Right renal pelvis (tissue), 4 donors: ENCODE data around the gene RARB. TPM values are rescaled to one million over a fixed set of nuclear protein-coding genes. Genes with fewer than 3 reads are reported as not detected.

Source experiments
- DNase-seq, 4 donors: peaks; one replicate each; pipeline ENCODE4 v3.0.0-alpha.2; 2013; ENCODE audit warnings: low read depth in 4 of 4, low spot score in 3 of 4, missing footprints in 1 of 4
- polyA plus RNA-seq, 4 donors: library from polyadenylated mRNA; unstranded; fragments of 120-200 nt; gene quantifications; one replicate each; pipeline ENCODE4 v1.2.1, GENCODE V29; 2013; ENCODE audit not compliant: insufficient read length in 4 of 4

The RARB gene
- polyA plus RNA-seq, 4 donors, result 47.0 to 63.0 (median 59.3) TPM

DNA sequence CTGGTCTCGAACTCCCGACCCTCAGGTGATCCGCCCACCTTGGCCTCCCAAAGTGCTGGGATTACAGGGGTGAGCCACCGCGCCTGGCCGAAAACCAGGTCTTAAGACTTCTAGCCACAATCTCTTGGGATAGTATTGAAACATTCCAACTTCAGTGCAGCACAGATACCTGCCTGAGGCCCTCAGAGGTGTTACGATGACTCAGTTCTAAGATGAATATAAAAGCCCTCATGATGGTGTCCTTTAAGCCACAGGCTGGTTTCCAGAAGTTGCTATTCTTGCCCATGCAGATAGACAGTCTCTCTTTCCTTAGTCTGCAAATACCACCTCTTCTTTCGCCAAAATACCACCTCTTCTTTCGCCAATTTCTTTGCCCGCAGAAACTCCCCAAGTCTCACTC lies 69.0 kb downstream of the RARB start:
- no peak for DNase-seq

DNA sequence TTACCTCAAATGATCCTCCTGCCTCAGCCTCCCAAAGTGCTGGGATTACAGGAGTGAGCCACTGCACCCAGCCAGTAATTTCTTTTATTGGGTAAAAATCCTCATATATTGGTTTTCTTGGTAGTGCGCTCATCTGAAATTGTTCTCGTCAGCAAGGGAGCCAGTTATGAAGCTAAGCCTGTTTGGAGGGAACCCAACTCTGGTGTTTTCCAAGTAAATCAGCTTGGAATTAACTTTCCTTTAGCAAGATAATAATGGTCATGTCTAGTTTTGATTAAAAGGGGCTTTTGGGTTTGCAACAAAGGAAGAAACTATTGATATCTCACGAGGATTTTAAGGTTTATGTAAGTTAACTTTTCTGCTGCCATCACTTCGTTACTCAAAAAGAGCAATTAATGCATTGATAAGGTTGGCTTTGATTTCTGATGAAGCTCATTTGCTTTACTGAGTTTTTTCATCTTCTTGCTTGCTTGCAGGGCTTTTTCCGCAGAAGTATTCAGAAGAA lies 72.7 kb downstream of the RARB start:
- no peak for DNase-seq

DNA sequence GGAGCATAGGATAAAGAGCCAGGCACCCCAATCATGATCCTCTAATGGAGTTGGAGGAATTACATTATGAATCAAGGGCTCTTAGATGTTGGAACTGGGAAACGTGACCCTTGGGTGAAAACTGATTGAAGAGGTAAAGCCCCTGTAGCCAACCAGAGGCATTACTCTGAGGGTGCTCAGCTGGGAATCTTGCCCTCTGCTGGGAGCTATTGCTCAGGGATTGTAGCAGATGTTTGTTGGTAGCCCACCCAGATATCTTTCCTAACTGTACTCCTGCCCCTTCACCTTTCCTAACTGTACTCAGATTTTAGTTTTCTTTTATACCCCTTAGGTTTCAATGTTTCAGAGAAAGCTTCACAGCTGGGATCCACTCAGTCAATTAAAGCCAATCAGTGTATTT lies 74.2 kb downstream of the RARB start:
- DNase-seq, result no peak

DNA sequence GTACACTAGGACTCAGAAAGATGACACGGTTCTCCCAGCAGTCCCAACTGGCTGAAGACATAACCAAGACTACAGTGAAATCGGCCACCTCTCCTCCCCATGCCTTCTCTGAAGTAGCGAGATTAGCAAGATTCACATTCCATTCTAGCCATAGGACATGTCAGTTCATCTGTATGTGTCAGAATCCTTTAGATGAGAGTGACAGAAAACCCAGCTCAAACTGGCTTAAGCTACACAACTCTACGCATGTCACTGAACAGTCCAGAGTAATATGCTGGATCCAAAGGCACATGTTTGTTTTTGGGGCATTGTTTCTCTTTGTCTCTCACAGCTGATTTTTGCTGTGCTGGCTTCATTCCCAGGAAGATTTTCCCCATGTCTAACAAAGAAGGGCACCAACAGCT lies 75.8 kb downstream of the RARB start:
- DNase-seq, result no peak

DNA sequence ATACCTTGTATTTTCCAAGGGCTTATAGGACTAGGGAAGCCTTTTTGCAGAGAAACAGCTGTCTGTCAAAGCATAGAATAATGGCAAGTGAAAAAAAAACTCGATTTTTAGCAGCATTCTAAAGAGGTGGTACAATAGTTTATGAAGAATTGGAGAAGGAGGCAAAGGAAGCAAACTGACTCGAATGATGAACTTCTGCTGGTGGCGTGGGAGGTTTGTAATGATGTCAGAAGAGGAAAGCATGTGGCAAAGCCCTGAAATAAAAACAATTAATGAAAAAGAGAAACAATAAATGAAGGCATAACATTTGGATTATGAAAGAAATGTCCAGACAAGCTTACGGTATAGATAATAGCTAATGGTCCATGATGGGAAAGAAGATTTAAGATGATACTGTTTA lies 77.5 kb downstream of the RARB start:
- no peak for DNase-seq

DNA sequence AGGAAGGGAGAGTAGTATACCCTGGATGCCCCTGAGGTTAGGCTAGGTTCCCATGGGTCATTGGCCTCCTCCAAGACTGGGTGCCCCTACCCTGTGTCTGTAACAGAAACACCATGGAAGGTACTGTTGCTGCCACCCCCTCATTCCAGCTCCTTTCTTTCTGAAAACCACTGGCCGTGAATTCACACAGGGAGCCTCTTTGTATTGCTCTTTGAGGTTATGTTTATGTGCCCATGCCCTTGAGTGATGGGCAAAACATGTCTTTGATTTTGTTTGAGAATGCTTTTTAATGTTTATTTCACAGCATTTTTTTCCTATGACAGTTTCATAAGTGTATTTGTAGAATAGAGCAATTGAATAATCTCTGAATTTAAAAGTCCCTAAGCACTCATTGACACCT lies 79.7 kb downstream of the RARB start:
- DNase-seq, result no peak

DNA sequence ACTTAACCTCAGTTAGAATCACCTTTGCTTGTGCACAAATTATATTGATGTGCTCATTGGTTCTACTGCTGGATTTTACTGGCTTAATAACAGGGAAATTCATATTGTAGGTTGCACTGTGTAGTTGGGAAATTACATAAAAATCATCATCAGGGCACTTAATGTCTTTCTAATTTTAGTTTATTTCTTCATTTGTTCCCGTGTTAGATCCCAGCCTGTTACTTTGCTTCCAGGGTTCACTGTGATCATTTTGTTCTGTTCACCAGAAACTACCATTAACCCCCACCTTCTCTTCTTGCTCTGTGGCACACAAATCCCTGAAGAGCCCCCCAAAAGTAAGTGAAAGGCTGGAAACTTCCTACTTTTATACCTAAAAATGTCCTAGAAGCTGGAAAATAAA lies 80.4 kb downstream of the RARB start:
- DNase-seq, result no peak

DNA sequence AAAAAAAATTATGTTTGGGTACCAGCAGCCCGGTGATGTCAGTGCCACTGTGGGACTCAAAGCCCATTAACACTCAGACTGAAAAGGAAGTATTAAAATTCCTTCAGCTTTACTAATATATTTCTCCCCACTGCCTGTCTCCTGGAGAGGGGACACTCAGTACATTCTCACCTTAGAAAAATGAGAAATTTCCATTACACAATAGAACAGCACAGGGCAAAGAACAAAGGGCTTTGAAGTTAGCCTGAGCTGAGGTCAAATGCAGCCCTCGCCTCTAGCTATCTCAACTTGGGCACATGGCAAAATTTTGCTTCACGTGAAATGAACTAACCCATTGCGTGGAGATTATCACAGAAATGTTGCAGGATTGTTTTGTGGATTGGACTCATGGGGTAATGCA lies 80.8 kb downstream of the RARB start:
- no peak for DNase-seq

DNA sequence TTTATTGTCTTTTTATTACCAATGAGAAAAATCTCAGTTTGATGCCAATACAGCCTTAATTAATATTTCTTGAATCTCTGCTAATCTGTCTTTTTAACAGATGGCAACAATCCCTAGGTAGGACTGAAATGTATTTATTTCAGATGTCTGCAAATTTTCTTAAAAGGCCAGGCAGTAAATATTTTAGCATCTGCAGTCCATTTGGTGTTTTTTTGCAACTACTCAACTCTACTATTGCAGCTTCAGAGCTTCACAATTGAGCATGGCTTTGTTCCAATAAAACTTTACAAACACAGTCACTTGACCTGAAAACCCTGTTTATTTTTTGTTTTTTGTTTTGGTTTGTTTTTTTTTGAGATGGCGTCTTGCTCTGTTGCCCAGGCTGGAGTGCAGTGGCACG lies 82.7 kb downstream of the RARB start:
- DNase-seq, result no peak

DNA sequence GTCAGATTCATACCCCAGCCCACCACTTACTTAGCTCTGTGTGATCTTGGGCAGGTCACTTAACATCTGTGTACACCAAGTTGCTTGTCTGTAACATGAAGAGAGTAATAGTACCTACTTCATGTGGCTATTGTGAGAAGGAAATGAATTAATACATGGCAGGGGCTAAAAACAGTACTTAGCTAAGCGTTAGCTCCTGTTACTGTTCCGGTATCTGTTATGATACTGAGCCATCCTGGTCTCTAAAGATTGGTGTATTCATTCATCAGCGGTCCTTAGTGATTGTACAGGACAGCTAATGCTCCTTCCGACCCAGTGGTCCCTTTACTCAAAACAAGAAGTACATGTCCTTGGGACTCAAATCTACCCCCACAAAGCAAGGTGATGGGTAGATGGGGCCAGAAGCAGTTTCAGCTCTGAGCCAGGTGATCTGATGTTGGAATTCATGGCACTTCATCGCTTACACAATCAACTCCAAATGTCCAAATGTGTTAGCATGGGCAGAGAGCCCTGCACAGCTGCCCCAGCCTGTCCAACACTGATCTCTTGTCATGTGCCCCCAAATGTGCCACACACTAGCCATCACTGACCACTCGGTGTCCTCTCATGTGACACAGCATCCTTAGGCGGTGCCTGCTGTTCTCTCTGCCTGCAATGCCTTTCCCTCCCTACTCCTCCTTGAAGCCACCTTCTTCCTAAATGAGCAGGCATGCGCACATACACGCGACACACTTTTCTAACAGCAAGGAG lies 84.1 kb downstream of the RARB start:
- DNase-seq, result no peak

DNA sequence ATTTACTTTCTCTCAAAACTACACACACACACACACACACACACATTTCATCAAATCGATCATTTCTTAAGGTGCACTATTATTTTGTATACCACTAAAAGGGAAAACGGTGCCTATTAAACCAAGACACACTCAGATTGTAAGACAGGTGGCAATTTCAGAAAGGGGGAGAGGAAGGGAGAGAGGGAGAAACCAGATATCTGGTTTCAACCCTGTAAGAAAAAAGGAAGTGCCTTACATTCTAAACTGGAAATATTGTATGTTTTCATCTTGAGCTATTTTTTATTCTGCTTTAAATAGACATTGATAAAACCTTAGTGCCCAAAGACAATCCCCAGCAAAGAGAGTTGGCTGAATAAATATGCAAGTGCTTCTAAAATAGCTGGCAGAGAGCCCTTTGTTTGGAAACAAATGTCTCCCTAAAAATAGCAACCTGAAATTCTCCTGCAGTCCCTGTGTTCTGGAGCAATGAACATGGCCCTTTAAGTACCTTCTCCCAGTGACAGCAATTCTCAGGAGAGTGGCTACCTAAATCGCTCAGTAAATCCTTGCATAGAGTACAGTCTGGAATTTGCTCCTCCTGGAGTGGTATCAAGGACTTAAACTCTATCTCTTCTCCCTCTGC lies 85.7 kb downstream of the RARB start:
- DNase-seq, result no peak

DNA sequence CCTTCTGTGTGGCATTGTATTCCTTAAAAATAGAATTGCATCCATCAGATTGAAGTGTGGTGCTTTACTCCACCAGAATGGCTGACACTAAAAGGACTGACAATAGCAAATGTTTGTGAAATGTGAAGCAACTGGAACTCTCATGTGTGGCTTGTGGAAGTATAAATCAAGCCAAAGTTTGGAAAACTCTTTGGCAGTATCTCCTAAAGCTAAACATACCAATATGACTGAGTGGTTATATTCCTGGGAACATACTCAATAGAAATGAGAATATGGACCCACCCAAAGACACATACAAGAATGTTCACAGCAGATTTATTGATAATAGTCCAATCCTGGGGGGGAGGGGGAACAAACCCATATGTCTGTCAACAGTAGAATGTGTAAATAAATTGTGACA lies 87.1 kb downstream of the RARB start:
- no peak for DNase-seq

DNA sequence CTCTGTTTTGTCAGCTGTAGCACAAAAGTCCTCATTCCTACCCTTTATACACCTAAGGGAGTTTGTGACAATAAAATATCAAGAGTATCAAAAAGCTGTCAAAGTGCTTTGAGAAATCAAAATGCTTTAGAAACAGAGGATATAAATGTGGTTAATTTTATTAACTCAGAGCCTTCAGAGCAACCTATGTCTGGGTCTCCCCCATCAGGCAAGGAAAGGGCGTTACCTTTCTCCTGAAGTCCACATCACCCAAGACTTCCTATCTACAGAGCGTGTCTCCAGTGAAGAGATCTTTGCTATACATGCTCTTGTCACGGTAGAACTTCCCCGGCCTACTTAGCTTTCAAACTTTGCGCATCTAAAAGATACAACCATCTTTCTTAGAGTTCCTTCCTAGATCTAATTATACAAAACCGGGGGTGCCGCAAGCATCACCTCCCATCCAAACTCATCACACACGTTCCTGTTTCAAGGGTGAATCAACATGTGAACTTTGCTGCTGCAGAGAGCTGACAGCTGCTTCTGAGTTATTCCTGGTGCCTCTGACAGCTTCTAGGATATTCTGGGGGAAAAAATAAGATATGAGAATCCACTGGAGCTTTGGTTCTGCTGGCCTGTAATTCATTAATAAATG lies 93.0 kb downstream of the RARB start:
- no peak for DNase-seq

DNA sequence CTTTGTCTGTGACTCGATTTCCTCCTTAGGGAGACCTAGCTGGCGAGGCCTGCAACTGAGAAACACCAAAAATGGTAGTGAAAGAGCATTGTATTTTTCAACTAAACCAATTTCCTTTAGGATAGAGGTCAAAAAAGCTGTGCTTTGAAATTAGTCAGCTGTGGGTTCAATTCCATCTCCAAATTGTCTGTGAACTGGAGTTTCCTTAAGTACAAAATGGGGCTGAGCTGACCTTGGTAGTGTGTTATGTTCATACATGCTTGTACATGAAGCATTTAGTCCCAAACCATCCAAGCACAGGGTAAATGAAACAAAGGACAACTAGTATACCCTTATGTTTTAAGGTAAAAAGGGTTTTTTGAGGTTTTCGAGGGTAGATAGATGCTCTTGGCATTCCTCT lies 99.3 kb downstream of the RARB start:
- no peak for DNase-seq

DNA sequence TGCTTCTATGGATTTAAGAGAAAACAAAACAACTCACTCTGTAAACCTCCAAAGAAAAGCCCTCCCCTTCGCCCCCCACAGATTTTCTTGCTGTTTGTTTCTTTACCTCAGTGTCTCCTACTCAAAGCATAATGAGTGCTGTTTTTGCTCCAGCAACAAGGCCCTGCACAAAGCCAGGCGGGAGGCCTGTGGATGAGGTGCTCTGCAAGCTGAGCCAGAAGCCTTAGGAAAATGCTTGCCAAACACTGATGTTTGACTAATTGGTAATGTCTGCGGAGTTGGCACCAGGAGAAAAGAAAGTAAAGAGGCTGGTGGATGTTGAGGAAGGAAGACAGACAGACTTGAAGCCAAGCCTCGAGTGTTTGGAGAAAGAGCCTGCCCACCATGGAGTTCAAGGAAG lies 99.7 kb downstream of the RARB start:
- no peak for DNase-seq

DNA sequence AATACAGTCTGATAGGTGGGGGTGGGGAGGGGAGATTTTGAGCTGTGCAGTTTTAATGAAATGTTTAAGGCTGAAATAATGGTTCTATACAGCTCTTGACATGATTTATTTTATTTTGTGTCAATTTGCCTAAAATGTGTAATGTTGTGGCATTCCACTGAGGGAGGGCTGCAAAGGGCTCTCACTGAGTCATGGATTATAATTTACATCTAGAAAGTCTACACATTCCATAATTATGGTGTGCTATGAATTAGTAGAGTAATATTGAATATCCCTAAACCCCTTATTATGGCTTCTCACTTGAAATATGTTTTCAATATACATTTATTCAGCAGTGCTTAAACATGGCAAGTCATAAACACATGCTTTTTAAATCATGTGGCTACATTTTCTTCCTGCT lies 103.9 kb downstream of the RARB start:
- no peak for DNase-seq

DNA sequence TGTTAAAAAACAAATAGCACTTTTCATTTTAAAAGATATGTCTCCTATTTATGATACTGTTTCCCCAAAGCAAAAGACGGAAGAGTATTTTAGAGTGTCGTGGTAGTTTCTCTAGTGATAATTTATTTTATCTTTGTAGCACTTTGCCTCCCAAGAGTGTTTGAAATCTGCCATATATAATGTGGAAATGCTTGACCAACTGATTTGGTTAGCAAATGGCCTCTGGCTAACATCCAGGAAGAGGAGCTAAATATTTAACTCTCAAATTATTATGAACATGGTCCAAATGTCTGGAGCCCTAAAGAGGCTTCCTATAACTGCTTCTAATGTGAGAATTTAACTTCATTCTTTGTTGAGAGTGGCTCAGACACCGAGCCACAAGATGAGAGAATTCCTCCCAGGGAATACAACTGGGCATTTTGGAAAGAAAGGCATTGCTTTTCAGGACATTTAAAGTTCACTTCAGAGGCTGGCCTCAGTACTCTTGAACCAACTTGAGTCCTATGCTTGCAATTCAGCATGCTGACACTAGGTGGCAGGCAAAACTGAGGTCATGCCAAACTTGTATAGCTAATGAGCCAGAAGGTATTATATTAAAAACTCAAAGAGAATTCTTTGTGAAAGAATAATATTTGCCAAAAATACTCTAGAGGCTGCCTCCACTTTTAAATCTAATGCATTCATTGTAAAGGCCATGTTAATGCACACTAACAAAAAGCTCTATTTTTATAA lies 104.5 kb downstream of the RARB start:
- no peak for DNase-seq

DNA sequence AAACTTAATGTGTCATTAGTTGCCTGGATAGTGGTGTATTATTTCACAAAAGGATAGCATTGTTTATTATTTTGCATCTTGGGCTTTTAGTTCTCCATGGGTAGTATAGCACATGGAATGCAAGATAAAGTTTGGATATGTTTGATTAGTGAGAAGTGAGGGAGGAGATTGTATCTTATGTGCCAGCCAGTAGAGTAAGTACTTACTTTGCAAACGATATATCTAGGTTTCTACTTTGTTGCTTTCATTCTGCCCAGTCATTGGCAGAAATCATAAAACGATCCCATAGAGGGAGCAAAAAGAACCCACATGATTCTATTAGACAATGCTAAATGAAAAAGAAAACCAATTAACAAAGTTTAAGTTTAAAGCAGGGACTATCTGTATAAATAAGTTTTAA lies 105.3 kb downstream of the RARB start:
- no peak for DNase-seq

DNA sequence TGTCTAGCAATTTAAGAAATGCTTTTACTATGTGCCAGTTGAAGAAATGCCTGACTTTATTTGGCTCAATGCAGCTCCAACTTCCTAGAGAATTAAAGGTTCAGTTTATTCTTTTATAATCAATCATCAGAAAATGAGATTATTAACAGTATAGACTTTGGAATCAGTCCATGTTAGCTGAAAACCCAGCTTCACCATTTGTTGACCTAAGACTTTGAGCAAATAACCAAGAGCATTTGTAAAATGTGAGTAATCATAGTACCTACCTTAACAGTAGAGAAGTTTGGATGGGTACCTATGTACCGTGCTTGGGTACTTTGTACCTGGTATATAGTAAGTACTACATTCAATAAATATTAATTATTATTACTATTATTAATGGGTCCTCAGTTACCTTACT lies 105.9 kb downstream of the RARB start:
- DNase-seq, result no peak

DNA sequence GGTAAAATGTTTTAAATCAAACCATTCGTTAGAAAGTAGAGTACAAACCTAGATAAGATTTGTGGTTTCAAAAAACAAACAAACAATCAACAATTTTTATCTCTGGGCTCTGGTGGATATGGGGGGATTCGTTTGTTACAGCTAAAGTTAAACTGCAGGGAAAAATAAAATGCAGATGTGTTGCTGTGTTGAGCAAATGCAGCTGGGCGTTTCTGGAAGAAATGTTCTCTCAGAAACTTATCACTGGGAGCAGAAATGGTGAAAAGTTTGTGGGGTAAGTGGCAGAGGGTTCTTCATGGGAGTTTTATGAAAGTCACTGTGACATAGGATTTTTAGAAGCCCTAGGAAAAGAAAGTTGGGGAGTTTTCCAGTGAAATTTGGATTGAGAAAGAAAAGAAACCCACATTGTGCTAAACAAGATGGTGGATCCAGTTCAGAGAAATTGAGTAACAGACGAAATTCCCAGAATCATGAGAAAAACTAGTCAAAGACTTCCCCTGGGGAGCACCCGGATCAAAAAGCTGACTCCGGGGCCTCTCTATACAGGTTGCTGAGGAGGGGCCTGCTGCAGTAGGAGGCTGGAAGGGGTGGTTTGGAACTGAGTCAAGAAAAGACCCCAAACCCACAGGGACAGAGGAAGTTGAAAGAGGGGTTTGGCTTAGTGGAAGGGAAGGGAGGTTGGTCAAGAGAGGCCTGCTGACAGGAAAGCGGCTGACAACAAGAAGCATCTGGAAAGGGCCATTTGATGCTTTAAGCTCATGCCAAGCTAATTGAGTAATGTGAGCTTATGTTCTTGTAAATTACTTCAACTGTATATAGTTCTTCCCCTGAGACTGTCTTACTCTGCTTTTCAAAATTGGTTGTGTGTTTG lies 108.7 kb downstream of the RARB start:
- no peak for DNase-seq
